GM23248 (cell line): Measurements from ENCODE around the gene MYO9A.

Source experiments
- EZH2 ChIP-seq: fragments of 200-600 bp; sonication (generic); IDR thresholded peaks from 2 replicates; pipeline ENCODE4 v1.6.1; 2018; ENCODE audit warnings: antibody characterized with exemption, mild to moderate bottlenecking; ENCODE audit not compliant: insufficient read depth, poor library complexity, severe bottlenecking
- EZH2phosphoT487 ChIP-seq: fragments of 200-600 bp; sonication (generic); IDR thresholded peaks from 2 replicates; pipeline ENCODE4 v1.6.1; 2018; ENCODE audit warnings: antibody characterized with exemption, moderate library complexity, mild to moderate bottlenecking, low read depth; ENCODE audit not compliant: insufficient read depth

DNA sequence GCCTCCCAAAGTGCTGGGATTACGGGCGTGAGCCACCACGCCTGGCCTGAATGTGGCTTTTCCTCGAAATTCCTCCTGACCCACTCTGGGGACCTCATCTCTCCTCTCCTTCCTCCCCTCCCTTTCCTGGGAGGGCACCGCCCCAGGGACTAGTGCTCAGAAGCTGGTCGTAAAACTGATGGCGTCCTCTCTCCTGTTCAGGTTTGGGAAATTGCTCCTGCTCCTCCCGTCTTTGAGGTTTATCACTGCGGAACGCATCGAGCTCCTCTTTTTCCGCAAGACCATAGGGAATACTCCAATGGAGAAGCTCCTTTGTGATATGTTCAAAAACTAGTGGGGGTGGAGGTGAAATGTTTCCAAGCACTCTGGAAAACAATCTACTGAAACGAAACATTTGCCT is 300.6 kb downstream of the MYO9A start:
- no peak for TF ChIP-seq EZH2
- TF ChIP-seq EZH2phosphoT487 = no peak
